C4-2B (cell line): ENCODE data around the gene TCTN2.

Experiments
- H3K27ac ChIP-seq: fragments of 450-650 bp; 2 replicates; pipeline ENCODE4 v1.5.1; 2017
- ZFX ChIP-seq: fragments of 450-650 bp; IDR thresholded peaks from 2 replicates; pipeline ENCODE4 v1.6.1; 2017
- TF ChIP-seq, protein P1 (sequence below): fragments of 450-650 bp; conservative IDR thresholded peaks from 2 replicates; pipeline ENCODE4 v1.5.1; 2017; ENCODE audit warnings: mild to moderate bottlenecking

TCTN2 gene

GRCh38 chr12:123713398-123713797, 42.5 kb downstream of the TCTN2 start:
- no peak overlapping the region; the same call in 1 of the 2 replicates for H3K27ac ChIP-seq
- TF ChIP-seq, protein P1, sequence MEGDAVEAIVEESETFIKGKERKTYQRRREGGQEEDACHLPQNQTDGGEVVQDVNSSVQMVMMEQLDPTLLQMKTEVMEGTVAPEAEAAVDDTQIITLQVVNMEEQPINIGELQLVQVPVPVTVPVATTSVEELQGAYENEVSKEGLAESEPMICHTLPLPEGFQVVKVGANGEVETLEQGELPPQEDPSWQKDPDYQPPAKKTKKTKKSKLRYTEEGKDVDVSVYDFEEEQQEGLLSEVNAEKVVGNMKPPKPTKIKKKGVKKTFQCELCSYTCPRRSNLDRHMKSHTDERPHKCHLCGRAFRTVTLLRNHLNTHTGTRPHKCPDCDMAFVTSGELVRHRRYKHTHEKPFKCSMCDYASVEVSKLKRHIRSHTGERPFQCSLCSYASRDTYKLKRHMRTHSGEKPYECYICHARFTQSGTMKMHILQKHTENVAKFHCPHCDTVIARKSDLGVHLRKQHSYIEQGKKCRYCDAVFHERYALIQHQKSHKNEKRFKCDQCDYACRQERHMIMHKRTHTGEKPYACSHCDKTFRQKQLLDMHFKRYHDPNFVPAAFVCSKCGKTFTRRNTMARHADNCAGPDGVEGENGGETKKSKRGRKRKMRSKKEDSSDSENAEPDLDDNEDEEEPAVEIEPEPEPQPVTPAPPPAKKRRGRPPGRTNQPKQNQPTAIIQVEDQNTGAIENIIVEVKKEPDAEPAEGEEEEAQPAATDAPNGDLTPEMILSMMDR: no peak
- TF ChIP-seq ZFX: no peak

DNA sequence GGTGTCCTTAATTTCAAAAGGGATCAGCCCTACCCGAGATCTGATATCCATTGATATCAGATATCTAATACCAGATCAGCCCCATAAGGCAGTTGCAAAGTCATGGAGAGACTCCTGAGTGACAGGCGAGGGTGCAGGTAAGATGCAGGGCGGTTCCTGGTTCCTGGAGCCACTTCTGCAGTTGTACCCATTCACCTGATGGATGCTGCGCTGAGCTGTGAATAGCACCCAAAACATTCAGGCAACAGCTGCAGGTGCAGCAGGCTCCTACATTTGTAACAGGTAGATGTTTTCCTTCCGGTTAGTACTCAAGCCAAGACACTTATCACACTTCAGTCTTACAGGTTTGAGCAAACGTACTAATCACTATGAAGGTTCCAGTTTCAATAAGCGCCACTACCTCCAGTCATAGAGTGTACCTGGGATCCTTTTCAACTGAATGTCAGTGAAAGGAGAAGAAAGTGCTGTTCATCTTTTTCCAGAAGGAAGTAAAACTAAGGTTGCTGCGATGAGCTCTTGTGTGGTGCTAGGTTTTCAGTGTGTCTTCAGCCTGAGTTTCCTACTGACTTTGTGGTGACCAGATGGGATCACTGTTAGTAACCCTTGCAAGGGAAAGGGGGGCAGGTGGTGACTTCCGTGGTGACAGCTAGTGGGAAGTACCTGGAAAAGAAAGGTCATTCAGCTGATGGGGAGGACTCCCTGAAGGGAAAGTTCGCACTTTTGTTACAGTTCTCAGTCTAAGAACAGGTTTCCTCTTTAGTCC, 43.1 kb downstream of the TCTN2 start:
- H3K27ac ChIP-seq: no peak overlapping the region

GRCh38 chr12:123715195-123715594, 44.3 kb downstream of the TCTN2 start:
- no peak for TF ChIP-seq ZFX
- TF ChIP-seq, protein P1: no peak
- H3K27ac ChIP-seq: no peak overlapping the region

More for the DNA sequence above, 43.1 kb downstream of the TCTN2 start:
- TF ChIP-seq, protein P1: no peak
- TF ChIP-seq ZFX: no peak

- TF ChIP-seq ZFX: no peak
- TF ChIP-seq, protein P1: no peak
- no peak overlapping the region for H3K27ac ChIP-seq
These were observed 46.4 kb downstream of the TCTN2 start for GRCh38 chr12:123717350-123717749.

DNA sequence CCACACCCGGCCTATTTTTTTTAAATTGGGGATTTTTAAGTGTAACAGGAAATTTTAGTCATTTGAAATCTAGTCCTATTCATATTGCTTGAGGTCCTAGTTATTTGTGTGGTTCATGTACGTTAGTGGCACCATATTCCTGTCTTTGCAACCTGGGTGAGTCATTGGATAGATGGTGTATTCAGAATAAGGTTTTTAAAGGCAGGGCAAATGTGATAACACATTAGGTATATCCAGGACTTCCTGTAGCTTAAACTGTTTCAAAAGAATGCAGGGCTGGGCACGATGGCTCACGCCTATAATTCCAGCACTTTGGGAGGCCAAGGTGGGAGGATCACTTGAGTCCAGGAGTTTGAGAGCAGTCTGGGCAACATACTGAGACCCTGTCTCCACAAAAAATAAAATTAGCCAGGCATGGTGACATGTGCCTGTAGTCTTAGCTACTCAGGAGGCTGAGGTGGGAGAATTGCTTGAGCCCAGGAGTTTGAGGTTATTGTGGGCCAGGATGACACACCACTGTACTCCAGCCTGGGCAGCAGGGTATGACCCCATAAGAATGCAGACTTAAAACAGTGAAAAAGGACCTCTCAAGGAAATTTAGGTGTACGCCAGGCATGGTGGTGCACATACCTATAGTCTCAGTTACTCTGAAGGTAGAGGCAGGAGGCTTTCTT, 49.4 kb downstream of the TCTN2 start:
- no peak overlapping the region for H3K27ac ChIP-seq
- TF ChIP-seq ZFX: no peak
- TF ChIP-seq, protein P1: no peak

GRCh38 chr12:123721245-123721644, 50.3 kb downstream of the TCTN2 start:
- TF ChIP-seq, protein P1: no peak
- no peak for TF ChIP-seq ZFX
- no peak overlapping the region for H3K27ac ChIP-seq

GRCh38 chr12:123723011-123723410, 52.1 kb downstream of the TCTN2 start:
- no peak for TF ChIP-seq ZFX
- TF ChIP-seq, protein P1: no peak

More at GRCh38 chr12:123723011-123723410, 52.1 kb downstream of the TCTN2 start:
- H3K27ac ChIP-seq: no peak overlapping the region
